Stimulated activated CD4-positive, alpha-beta T cell treated with anti-CD3 and anti-CD28 coated beads, Interleukin-15, amount 100 ng/mL, for 48 hours (primary cell): ENCODE results near the gene ENAH.
A peak's percentile ranks its signal among the peaks of the same experiment; 100 is the strongest.
"Not testable (repeated sequence)": the region's sequence is repeated elsewhere in the genome, so short reads cannot be mapped to it uniquely, and the experiment has no call there.

ENCODE experiments used
- DNase-seq, 2 donors: peaks; one replicate each; pipeline ENCODE4 v3.0.0-alpha.2; 2020; ENCODE audit warnings: low read depth in 2 of 2

The ENAH gene

GRCh38 chr1:225652729-225653462, at the start of gene ENAH:
TSS of gene ENAH (minus strand) at chr1:225653123. CDS start at chr1:225652690, 433 bp downstream.
- peak; percentile 4 to 26 for DNase-seq

- DNase-seq, result no peak
Measured at GRCh38 chr1:225700889-225701465, 48.1 kb upstream of the ENAH start.

- DNase-seq, result no peak
Measured at GRCh38 chr1:225700164-225700821, 47.4 kb upstream of the ENAH start.

- DNase-seq, result no peak
Measured at GRCh38 chr1:225699336-225699735, 46.4 kb upstream of the ENAH start.

GRCh38 chr1:225698194-225698593, 45.3 kb upstream of the ENAH start:
- not testable (repeated sequence) for DNase-seq

- DNase-seq, result no peak
Measured at GRCh38 chr1:225697428-225697827, 44.5 kb upstream of the ENAH start.

GRCh38 chr1:225695578-225696337, 42.8 kb upstream of the ENAH start:
- no peak for DNase-seq

GRCh38 chr1:225694151-225694603, 41.3 kb upstream of the ENAH start:
- no peak for DNase-seq

GRCh38 chr1:225693697-225694096, 40.8 kb upstream of the ENAH start:
- not testable (repeated sequence) for DNase-seq

- DNase-seq, result no peak
Measured at GRCh38 chr1:225693085-225693696, 40.3 kb upstream of the ENAH start.

- no peak for DNase-seq
Measured at GRCh38 chr1:225692517-225692879, 39.6 kb upstream of the ENAH start.

- DNase-seq, result no peak
Measured at GRCh38 chr1:225691861-225692516, 39.1 kb upstream of the ENAH start.

- no peak for DNase-seq
Measured at GRCh38 chr1:225691377-225691776, 38.5 kb upstream of the ENAH start.

- no peak for DNase-seq
Measured at GRCh38 chr1:225689882-225690459, 37.0 kb upstream of the ENAH start.

- no peak for DNase-seq
Measured at GRCh38 chr1:225688345-225688744, 35.4 kb upstream of the ENAH start.

- DNase-seq, result no peak
Measured at GRCh38 chr1:225685476-225686176, 32.7 kb upstream of the ENAH start.

- no peak for DNase-seq
Measured at GRCh38 chr1:225684741-225685140, 31.8 kb upstream of the ENAH start.

- DNase-seq, result no peak
Measured at GRCh38 chr1:225681231-225681630, 28.3 kb upstream of the ENAH start.

GRCh38 chr1:225678545-225678944, 25.6 kb upstream of the ENAH start:
- DNase-seq, result no peak
